Sciatic nerve (tissue), 2 donors: ENCODE measurements around the gene LSM3. TPM values are rescaled to one million over a fixed set of nuclear protein-coding genes. Genes with fewer than 3 reads are reported as not detected.

Experiments used
- ATAC-seq: fragments of 200-7000 bp; cut with Tn5 transposase; one replicate; pipeline ENCODE4 v1.9.1; 2020; ENCODE audit warnings: mild to moderate bottlenecking, moderate library complexity
- DNase-seq: peaks from one replicate; pipeline ENCODE4 v3.0.0-alpha.2; 2020; ENCODE audit warnings: low spot score
- intact Hi-C: fragments of 100-400 bp; cut with DNase I; formaldehyde crosslinking; loops from one replicate; pipeline ENCODE4 v1.14.2; 2022
- total RNA-seq: library from RNA; stranded (reverse); fragmentation: NEBNext Ultra II Directional; extraction: Animal tissue kit (Norgen Biotek cat#: 25700); gene quantifications from one replicate; pipeline ENCODE4 v1.2.1, GENCODE V29; 2021
- donor health status: DM: no; HTN: no; CAD: no.
- donor health status: DM: no; HTN: no; CAD: no.

The LSM3 gene
- total RNA-seq = 8.9 TPM

- peak; percentile 98 for DNase-seq
- intact Hi-C loops = no loop called here
- peak; percentile 100 for ATAC-seq
Measured at GRCh38 chr3:14178247-14179113, at the start of gene LSM3, which contains the start of gene XPC. LSM3 (plus strand) TSS chr3:14178817; CDS start chr3:14178861, 44 bp downstream. XPC (minus strand) TSS chr3:14178601; CDS start chr3:14178568, 33 bp downstream.

DNA sequence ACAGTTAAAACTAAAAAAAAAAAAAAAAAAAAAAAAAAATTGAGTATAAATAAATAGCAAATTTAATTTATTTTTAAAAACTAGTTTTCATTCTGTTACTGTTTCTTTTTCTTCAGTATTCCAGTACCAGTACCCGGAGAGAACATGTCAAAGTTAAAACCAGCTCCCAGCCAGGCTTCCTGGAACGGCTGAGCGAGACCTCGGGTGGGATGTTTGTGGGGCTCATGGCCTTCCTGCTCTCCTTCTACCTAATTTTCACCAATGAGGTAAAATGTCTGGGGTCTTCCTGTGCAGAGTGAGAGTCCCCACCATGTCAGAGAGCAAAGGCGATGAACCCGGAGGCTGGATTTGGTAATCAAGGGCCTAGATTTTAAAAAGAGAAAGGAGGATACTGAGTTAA lies 49.3 kb upstream of the LSM3 start:
- ATAC-seq (no peak), DNase-seq (no peak)
- intact Hi-C loops = no loop called here

DNA sequence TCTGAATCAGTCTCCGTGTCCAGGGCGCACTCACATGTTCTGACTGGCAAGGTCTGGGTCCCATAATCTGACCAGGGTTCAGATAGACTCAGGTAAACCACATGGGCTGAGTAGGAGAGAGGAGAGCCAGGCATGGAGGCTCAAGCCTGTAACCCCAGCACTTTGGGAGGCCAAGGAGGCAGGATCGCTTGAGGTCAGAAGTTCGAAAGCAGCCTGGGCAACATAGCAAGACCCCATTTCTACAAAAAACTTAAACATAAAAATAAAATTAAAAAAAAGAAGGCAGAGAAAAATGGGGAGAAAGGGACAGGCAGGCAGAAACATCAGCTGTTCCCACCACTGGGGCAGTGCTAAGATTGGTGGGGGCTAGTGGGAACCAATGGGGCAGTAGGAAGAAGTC lies 48.4 kb upstream of the LSM3 start:
- intact Hi-C loops = no loop called here
- no peak for DNase-seq

GRCh38 chr3:14130707-14131106 lies 47.9 kb upstream of the LSM3 start:
- intact Hi-C loops = no loop called here
- DNase-seq (no peak), ATAC-seq (no peak)

More for the DNA sequence above, 48.4 kb upstream of the LSM3 start:
- ATAC-seq = no peak

GRCh38 chr3:14131134-14131533 lies 47.5 kb upstream of the LSM3 start:
- intact Hi-C loops = no loop called here
- ATAC-seq (no peak), DNase-seq (no peak)

DNA sequence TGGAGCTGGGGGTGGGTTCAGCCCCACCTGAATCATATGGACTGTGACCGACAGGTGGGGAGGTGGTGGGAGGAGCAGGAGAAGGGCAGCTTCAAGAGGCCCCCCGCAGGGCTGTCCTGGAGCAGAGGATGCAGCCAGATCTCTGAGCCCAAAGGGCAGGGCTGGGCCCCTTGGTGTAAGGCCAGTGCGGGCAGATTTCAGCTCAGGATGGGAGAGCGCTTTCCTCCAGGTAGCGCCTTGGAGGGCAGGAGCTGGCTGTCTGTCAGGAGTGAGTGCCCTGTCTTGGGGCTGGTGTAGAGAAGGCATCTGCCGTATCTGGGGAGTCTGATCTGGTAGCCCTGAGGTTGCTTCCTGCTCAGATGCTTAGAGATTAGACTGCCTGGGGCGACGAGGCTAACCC lies 46.5 kb upstream of the LSM3 start:
- ATAC-seq (no peak), DNase-seq (no peak)
- intact Hi-C loops = no loop called here

DNA sequence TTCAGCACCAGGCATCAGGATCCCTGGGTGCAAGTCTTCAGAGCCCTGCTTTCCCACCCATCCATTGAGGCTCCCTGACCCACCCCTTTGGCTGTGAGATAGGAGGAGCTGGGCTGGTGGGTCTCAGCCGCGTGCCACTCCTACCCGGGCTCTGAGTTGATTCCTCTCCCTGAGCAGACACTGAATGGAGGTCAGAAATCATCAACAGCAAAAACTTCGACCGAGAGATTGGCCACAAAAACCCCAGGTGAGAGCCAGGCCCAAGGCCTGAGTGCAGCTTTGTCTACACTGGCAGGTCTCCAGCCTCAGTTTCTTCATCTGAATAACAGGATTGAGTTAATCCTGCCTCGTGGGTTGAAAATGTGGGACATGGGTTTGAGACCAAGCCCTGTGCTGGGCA lies 45.9 kb upstream of the LSM3 start:
- DNase-seq = no peak
- no peak for ATAC-seq
- intact Hi-C loops = no loop called here

DNA sequence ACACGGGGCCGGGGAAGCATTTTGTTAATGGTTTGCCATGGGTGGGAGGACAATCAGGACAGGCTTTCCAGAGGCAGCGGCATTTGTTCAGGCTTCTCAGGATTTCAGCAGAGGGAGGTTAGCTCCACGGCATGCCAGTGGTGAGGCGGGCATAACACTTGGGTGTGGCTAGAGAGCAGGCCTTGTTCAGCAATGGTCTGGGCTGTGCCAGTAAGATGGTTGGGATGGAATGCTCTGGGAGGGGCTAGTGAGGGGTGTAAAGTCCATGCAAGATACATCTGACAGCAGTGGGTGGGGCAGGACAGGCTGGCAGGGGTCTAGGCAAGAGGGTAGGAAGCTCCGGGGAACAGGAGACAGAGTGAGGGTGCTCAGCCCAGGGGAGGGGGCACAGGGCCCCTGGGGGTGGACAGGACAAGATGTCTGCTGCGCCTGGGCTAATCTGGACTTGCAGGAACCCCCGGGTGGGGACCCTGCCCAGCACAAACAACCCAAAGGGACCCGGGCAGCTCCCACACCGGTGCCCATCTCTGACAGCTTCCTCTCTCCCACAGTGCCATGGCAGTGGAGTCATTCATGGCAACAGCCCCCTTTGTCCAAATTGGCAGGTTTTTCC lies 45.3 kb upstream of the LSM3 start:
- ATAC-seq = no peak
- no peak for DNase-seq
- intact Hi-C loops = no loop called here

GRCh38 chr3:14133876-14134275 lies 44.7 kb upstream of the LSM3 start:
- intact Hi-C loops = no loop called here
- DNase-seq = no peak
- no peak for ATAC-seq

DNA sequence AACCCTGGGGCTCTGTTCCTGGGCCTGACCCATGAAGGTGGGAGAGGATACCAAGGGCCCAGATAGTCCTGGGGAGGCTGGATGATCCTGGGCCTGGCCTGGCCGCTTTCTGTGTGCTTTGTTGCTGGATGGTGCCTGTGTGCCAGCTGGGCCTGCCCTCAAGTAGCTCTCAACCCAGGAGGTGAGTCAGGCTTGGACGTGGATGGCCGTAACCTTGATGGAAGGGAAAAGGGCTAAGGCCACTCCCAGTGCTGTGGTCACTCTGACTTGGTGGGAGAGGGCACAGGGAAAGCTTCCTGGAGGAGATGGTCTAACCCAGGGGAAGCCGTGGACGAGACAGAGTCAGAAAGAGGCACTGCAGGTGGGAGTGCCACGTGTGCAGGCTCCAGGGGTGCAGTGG lies 44.3 kb upstream of the LSM3 start:
- ATAC-seq (no peak), DNase-seq (no peak)
- intact Hi-C loops = no loop called here

- intact Hi-C loops = no loop called here
- ATAC-seq (no peak), DNase-seq (no peak)
Measured at GRCh38 chr3:14135581-14135980, 43.0 kb upstream of the LSM3 start.

GRCh38 chr3:14137004-14137403 lies 41.6 kb upstream of the LSM3 start:
- DNase-seq (peak; percentile 47), ATAC-seq (peak; percentile 16)
- intact Hi-C loops = no loop called here

- ATAC-seq (no peak), DNase-seq (peak; percentile 45)
- intact Hi-C loops = no loop called here
Measured at GRCh38 chr3:14137445-14137844, 41.2 kb upstream of the LSM3 start.

- intact Hi-C loops = no loop called here
- peak; percentile 53 for DNase-seq
- ATAC-seq = no peak
Measured at GRCh38 chr3:14138109-14138877, 40.3 kb upstream of the LSM3 start.

GRCh38 chr3:14138878-14139655 lies 39.5 kb upstream of the LSM3 start:
- DNase-seq (no peak), ATAC-seq (no peak)
- intact Hi-C loops = no loop called here

DNA sequence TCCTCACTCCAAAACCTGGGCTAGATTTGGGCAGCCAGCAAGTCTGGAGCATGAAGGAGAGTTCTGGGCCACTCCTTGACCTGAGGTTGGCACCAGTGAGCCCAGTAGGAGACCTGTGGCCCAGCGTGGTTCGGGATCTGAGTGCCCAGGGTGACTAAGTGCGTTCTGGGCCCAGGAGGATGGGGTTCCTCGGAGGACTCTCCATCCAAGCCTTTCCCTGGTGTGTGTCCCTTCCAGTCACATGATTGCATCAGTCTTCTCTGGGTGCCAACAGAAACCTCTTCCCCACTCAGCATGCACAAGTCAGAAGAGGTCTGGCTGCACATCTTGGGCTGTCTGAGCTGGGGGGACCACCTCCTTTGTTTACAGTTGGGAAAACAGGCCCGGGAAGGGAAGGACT lies 38.8 kb upstream of the LSM3 start:
- DNase-seq = no peak
- ATAC-seq = no peak
- intact Hi-C loops = no loop called here

GRCh38 chr3:14140668-14141067 lies 37.9 kb upstream of the LSM3 start:
- intact Hi-C loops = no loop called here
- no peak for ATAC-seq
- DNase-seq = no peak

- no peak for DNase-seq
- no peak for ATAC-seq
- intact Hi-C loops = no loop called here
Measured at GRCh38 chr3:14141144-14141543, 37.5 kb upstream of the LSM3 start.
